AG09309 (cell line): ENCODE data around the gene TEX2.

Experiments
- DNase-seq: peaks from one replicate; pipeline ENCODE4 v3.0.0-alpha.2; 2010; ENCODE audit warnings: low read depth
- H3K4me3 ChIP-seq: 2 replicates; pipeline ENCODE4 v1.5.1; 2011; ENCODE audit warnings: mild to moderate bottlenecking, low read depth, low read length, moderate library complexity; ENCODE audit not compliant: control insufficient read depth
- TF ChIP-seq, protein P1 (sequence below): IDR thresholded peaks from 2 replicates; pipeline ENCODE4 v1.5.1; 2011; ENCODE audit warnings: mild to moderate bottlenecking, low read depth, low read length, inconsistent platforms; ENCODE audit not compliant: insufficient read depth, control insufficient read depth; ENCODE audit errors: missing control alignments

Gene TEX2

DNA sequence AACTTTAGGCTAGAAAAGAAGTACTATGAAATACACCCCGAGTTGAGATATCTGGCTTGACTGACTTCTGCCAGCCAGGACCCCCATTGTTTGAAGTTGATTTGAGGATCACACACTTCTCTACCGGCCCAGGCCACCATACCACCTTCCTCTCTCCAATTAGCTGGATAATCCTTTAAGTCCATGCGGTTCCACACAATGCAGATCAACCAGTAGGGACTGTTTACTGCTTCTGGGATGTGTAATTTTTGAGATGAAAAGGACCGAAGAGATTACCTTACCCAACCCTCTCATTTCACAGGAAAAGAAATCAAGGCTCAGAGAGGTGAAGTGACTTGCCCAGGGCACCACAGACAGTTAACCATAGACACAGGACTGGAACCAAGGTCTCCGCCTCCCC, 153.7 kb downstream of the TEX2 start:
- no peak for DNase-seq
- H3K4me3 ChIP-seq: no peak overlapping the region
- TF ChIP-seq, protein P1, sequence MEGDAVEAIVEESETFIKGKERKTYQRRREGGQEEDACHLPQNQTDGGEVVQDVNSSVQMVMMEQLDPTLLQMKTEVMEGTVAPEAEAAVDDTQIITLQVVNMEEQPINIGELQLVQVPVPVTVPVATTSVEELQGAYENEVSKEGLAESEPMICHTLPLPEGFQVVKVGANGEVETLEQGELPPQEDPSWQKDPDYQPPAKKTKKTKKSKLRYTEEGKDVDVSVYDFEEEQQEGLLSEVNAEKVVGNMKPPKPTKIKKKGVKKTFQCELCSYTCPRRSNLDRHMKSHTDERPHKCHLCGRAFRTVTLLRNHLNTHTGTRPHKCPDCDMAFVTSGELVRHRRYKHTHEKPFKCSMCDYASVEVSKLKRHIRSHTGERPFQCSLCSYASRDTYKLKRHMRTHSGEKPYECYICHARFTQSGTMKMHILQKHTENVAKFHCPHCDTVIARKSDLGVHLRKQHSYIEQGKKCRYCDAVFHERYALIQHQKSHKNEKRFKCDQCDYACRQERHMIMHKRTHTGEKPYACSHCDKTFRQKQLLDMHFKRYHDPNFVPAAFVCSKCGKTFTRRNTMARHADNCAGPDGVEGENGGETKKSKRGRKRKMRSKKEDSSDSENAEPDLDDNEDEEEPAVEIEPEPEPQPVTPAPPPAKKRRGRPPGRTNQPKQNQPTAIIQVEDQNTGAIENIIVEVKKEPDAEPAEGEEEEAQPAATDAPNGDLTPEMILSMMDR: no peak

DNA sequence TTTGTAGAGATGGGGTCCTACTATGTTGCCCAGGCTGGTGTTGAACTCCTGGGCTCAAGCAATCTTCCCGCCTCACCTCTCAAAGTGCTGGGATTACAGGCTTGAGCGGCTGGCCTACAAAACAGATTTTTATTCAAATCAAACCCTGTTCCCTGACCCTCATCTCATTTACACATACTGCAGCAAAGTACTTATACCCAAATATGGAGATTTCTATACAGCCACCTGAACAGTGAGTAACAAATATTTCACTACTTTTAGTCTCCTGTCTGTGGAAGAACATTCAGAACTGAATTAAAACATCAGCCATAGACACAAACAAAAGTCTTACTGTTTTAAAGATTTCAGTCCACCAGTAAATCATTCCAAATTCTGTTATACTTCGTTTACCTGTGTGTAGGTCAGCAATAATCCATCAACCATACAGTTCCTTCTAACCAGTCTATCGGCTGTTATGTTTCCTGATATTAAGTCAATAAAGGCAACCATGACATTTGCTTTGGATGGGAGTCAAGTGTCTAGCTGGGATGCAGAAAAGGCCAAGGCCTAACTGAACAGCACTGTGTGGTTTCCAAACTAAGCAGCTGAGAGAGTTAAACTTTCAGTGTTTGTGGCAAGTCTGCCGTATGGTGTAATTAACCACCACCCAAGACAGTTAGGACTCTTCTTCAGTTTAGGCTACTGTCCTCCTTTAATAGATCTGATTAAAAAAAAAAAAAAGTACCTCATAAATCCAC, 155.4 kb downstream of the TEX2 start:
- TF ChIP-seq, protein P1: no peak
- no peak overlapping the region for H3K4me3 ChIP-seq
- DNase-seq: no peak

DNA sequence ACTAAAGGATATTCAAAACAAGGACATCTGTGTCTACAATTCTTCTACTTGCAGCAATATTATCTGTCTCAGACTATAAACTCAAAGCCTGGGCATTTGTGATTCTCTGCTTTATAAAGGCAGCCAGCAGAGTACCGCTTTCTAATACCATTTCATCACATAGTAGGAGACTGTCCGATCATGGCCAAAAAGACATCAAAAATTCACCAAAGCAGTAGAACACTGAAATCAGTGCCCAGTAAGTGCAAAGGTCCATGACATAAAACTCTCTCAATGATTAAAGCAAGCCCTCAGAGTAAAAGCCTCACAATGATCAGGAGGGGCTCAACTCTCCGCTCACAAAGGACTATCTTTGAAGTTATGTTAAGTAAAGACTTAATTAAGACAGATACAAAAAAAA, 156.1 kb downstream of the TEX2 start:
- H3K4me3 ChIP-seq: no peak overlapping the region
- no peak for DNase-seq
- TF ChIP-seq, protein P1: no peak

DNA sequence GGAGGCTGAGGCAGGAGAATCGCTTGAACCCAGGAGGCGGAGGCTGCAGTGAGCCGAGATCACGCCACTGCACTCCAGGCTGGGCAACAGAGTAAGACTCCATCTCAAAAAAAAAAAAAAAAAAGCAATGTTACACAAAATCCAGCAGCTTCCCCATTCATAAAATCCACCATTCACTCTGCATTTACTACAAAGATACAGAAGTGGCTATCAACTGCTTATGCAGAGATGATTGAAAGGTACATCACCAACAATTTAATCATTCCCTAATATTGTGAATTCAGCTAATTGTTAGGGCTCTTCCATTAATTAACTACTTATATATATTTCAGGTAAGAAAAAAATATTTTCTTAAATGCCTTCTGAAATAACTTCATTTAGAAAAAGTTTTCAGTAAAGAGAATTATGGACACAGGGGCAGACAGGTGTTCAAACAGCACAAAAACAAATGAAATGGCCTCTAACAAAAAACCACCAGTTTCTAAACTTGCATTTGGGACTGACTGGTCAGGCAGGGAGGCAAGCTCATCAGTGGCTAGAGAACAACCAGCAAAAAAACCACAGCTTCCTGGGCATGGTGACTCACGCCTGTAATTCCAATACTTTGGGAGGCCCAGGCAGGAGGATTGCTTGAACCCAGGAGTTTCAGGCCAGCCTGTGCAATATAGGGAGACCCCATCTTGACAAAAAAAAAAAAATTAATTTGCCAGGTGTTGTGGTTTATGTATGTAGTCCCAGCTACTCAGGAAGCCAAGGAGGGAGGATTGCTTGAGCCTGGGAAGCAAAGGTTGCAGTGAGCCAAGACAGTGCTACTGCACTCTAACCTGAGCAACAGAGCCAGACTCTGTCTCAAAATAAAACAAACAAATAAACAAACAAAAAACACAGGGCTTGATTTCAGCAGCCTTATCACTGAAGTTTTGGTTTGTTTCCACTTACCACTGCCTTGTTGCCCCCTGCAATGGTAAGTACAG, 159.4 kb downstream of the TEX2 start:
- TF ChIP-seq, protein P1: no peak
- DNase-seq: no peak
- no peak overlapping the region for H3K4me3 ChIP-seq

DNA sequence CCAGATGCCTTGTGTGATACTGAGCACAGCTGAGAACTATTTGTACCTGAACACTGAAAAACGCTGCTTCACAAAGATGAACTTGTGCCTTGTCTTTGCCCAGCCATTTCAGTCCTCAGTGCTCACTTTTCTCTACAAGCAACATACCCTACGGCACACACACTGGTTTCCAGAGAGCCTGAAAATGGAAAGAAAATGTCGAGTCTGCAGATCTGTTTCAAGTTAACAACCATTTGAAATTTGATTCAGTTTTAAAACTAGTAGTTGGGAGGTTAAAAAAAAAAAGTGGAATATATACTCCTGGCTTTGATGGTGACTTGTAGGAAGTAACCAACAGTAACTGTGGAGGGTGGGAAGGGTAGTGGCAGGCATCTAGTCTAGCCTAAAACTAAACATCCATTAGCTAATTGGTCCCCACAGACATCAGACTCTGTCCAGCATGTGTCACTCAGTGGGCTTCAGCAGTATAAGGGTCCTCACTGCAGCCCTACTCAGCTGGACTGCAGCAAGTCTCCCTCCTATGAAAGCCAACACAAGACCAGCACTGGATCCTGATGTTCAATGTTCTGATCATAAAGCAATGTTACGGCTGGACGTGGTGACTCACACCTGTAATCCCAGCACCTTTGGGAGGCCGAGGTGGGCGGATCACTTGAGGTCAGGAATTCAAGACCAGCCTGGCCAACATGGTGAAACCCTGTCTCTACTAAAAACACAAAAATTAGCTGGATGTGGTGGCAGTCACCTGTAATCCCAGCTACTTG, 160.3 kb downstream of the TEX2 start:
- H3K4me3 ChIP-seq: no peak overlapping the region
- DNase-seq: no peak
- TF ChIP-seq, protein P1: no peak

DNA sequence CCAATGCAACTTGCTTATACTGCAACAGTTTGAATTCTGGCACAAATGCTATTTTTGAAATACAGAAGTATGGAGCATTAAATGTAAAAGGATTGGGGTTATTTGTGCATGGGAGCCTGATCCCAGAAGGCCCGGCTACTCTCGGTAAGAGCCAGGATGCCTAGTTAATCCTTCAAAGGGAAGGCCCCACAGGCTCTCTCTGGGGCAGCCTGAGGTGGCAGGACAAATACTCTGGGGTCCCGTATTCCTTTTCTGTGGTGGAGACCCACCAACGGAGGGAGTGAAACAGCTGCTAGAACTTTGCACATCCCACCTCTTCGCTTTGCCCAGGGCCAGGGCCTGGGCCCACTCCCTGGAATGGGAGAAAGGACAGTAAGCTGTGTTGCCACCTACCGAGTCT, 163.5 kb downstream of the TEX2 start:
- TF ChIP-seq, protein P1: no peak
- DNase-seq: no peak
- H3K4me3 ChIP-seq: no peak overlapping the region
